HG03571 (cell line): ENCODE results near the gene DUSP7.
A peak's percentile ranks its signal among the peaks of the same experiment; 100 is the strongest.

Source experiments
- ATAC-seq: cut with Tn5 transposase; IDR thresholded peaks from one replicate; pipeline ENCODE4 v1.9.1; 2021; ENCODE audit not compliant: unreplicated experiment

Gene DUSP7, protein sequence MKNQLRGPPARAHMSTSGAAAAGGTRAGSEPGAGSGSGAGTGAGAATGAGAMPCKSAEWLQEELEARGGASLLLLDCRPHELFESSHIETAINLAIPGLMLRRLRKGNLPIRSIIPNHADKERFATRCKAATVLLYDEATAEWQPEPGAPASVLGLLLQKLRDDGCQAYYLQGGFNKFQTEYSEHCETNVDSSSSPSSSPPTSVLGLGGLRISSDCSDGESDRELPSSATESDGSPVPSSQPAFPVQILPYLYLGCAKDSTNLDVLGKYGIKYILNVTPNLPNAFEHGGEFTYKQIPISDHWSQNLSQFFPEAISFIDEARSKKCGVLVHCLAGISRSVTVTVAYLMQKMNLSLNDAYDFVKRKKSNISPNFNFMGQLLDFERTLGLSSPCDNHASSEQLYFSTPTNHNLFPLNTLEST

GRCh38 chr3:52056521-52056967 lies at the start of gene DUSP7:
Gene DUSP7, minus strand, starts transcription at chr3:52056571. Its CDS starts 205 bp downstream, at chr3:52056366.
- ATAC-seq, result peak; percentile 21

DNA sequence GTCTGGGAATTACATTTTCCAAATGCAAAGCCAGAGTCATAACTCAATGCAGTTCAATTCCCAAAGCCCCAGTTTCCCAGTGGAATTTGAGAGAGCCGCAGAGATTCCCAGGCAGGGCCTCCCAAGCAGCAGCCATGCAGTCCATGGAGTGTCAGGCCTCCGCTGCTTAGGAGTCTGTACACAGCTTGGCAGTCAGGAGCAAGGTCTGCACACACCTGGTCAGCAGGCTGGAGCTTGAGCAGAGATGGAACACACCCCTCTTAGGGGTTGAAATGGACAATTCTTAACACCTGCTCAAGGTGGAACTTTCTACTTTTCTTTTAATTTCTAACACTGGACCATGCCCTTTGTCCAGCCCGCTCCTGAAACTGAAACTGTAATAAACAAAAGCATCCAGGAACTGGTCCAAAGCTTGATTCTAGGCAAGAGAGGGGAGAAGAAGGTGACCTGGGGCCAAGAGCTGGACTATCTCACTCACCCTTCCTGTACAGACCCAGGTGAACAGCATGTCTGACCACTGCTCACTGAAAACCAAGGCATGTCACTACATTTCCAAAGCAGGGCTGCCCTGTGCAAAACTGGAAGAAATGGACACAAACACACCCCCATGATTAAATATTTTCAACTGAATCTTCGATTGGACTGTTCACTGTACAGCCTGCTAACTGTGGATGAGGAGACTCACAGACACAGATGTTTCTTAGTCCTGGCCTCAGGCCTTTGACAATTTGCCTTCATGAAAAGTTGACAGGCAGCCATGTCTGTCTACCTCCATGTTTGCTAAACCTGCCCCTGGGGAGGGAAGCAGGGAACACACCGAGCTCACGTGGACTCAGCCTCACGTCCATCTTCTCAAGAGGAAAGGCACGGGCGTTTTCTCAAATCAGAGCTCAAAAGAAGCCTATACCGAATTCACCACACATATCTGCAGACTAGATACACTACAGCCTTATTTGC lies 48.6 kb upstream of the DUSP7 start:
- no peak for ATAC-seq

DNA sequence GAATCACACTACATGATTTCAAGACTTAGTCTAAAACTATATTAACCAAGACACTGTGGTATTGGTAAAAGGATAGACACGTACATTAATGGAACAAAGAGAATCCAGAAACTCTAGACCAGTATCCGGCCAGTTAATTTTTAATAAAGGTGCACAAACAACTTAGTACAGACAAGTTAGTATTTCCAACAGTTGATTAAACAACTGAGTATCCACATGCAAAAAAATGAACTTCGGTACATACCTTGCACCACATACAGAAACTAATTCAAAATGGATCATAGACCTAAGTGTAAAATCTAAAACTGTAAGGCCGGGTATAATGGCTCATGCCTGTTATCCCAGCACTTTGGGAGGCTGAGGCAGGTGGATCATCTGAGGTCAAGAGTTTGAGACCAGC lies 46.6 kb upstream of the DUSP7 start:
- ATAC-seq, result no peak

DNA sequence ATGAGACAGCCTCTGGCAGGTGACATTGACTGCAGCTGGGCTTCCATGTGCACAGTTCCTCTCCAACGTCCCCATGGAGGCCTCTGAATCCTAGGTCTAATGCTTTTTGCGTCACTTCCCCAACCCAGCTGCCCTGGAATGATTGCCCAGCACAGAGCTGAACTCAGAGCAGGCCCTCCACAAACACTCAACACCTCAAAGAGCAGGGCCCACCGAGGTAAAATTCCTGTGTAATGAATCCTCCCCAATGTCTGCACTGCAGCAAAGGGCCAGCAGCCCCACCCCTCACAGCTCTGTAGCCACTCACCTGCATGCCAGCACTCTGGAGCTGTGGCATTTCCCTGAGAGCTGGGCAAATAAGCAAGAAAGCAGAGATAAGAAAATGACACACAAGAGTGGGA lies 42.6 kb upstream of the DUSP7 start:
- no peak for ATAC-seq

- ATAC-seq, result no peak
Measured at GRCh38 chr3:52097851-52098507, 41.6 kb upstream of the DUSP7 start.

- ATAC-seq, result no peak
Measured at GRCh38 chr3:52095990-52096775, 39.8 kb upstream of the DUSP7 start.

DNA sequence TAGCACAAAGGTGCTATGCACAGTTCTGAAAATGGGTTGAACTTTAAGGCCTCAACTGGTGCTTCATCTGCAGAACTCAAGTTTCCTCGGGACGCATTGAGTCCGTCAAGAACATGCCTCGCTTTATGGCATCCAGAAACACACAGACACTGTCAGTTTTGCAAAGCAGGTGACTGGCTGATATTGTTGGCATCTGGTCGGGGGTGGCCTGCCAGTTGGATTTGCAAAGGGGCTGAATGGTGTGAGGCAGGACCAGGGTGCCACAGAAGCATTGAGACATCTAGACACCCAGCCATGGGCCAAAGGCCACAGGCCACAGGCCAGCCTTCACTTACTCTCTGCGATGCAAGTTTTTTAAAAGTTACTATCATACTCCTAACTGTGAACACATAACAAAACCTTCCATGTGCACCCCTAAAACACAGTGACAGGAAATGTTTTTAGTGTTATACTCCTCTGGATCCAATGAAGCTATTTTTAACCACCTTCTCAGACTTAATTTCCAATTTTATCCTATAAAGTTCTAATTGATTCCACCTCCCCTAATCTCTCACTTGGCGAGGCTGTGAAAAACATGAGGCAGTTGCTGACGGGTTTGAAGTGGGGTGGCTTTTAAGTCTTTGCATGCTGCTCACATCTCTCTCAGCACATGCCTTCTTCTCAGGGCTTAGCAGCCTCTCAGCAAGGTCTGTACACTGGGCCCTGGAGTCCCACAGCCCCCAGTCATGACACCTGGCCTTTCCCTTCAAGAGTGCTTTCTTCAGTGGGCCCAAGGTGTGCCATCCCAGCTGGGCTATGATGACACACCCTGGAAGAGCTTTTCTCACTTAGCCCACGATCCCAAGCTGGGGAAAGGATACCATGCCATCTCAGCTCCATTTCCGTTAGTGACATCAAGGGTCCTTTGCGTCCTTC lies 38.5 kb upstream of the DUSP7 start:
- ATAC-seq, result no peak

DNA sequence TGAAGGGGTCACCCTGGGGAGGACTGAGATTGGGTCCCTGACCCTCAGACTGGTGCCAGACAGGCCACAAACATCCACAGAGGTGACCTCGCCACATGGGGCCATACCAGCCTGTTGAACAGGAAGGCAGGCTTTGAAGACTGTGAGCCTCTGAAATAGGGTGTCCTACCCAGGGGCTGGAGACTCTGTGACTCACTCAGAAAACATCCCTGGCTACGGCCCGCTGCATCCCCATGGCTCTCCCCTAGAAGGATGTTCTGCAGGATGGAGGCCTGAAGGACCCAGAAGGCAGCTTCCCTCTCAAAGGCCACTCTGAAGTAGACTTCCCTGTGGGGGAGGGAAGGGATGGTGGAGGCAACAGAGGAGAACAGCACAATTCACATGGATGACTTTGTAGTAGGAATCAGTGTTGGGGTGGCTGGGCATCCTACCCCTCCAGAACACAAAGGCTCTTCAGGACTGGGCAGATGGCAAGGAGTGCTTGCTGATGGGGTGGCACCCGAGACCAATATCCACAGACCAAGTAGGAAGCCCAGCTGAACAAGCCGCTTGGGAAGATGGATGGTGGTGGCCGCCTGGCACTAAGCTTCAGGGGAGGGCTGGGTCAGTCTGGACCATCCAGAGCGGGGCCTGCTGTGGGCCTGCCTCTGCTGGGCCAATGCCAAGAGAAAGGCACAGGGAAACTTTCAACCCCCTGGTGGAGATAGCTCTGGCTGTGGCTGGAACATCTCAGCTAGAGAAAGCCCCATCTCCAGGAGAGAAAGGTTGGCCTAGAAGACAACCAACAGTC lies 37.6 kb upstream of the DUSP7 start:
- no peak for ATAC-seq

DNA sequence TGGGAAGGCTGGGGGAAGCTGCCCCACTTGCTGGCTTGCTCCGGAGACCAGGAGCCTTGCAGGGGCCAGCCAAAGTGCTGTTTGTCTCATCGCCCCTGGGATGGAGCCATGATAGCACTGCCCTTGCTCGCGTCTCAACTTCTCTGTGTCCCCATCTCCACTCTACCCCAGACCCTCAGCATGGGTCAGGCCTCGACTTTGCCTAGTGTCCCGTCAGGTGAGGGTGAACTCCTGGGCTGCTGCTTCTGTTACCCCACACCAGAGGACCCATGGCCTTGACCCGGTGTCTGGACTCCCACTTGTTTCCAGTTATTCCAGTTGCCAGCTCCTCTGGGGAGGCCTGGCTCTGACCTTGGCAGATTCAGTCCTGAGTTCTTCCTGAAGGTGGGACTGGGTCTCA lies 36.5 kb upstream of the DUSP7 start:
- ATAC-seq, result no peak

GRCh38 chr3:52092271-52092660 lies 35.9 kb upstream of the DUSP7 start:
- no peak for ATAC-seq

- ATAC-seq, result no peak
Measured at GRCh38 chr3:52091586-52092270, 35.4 kb upstream of the DUSP7 start.

- ATAC-seq, result no peak
Measured at GRCh38 chr3:52090933-52091468, 34.6 kb upstream of the DUSP7 start.

- no peak for ATAC-seq
Measured at GRCh38 chr3:52090131-52090932, 34.0 kb upstream of the DUSP7 start.

DNA sequence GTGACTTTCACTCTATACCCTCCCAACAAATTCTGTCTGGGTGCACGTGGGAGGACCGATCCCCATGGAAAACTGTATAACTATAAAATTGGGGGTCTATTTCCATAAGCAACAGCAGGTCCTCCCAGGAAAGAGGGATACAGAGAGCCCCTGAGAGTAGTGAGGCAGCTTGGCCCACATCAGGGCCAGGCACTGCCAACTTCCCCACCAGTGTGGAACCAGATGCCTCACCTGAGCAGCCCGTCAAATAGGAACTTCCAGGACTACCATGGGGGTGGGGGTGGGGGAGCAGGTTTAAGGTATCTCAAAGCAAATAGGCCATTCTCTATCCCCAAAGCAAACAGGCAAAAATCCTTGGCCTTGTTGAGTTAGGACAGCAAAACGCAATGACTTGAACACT lies 33.3 kb upstream of the DUSP7 start:
- ATAC-seq, result no peak

- ATAC-seq, result no peak
Measured at GRCh38 chr3:52088445-52089367, 32.3 kb upstream of the DUSP7 start.

GRCh38 chr3:52087731-52088130 lies 31.4 kb upstream of the DUSP7 start:
- ATAC-seq, result no peak
